NCI-H1694 treated with DMSO at 0.1 percent for 48 hours (cell line): ENCODE results near the gene THOC7.

ENCODE experiments used
- DNase-seq: peaks from one replicate; lab custom pipeline; 2025; lab: John Stamatoyannopoulos, UW

The THOC7 gene

GRCh38 chr3:63863150-63864007 is at the start of gene THOC7, which contains the start of gene ATXN7:
THOC7 (minus strand) TSS chr3:63863805; CDS start chr3:63863790, 15 bp downstream.
ATXN7 (plus strand) TSS chr3:63863867; CDS start chr3:63912599, 48,732 bp downstream.
- no peak for DNase-seq

GRCh38 chr3:63912768-63913588 is 49.4 kb upstream of the THOC7 start:
- DNase-seq: no peak

DNA sequence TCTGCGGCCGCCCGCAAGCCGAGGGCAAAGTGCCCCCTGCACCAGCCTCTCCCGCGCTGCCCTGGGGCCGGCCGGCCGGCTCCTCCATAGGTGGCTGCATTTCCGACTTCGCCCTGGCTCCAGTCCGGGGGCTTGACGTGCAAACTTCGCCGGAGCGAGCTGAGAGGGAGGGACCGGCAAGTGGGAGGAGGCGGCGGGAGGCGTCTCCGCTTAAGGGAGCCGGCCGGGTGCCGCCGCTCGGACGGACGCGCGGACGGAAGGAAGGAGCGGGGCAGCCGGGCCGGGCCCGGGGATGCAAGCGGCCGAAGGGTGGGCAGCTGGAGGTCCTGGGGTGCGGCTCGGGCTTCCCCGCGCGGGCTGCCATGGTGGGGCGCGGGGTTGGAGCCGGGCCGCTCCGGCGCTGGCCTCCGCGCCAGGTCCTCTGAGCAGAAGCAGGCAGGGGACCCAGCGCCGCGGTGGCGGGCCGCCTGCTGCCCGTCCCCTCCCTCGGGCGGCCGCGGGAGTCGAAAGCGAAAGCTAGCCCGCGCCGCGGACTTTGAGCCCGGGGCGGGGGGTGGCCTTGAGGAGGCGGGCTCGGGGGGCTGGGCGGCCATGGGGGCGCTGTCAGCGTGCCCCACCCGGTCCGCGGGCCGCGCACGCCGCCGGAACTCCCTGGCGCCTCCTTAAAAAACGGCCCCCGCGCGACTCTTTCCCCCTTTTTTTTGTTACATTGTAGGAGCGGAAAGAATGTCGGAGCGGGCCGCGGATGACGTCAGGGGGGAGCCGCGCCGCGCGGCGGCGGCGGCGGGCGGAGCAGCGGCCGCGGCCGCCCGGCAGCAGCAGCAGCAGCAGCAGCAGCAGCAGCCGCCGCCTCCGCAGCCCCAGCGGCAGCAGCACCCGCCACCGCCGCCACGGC is 48.5 kb upstream of the THOC7 start, which contains the start of gene SCAANT1:
SCAANT1 (minus strand) TSS at position 511 of the 895 bp plus-strand sequence.
- peak; percentile 13 for DNase-seq

DNA sequence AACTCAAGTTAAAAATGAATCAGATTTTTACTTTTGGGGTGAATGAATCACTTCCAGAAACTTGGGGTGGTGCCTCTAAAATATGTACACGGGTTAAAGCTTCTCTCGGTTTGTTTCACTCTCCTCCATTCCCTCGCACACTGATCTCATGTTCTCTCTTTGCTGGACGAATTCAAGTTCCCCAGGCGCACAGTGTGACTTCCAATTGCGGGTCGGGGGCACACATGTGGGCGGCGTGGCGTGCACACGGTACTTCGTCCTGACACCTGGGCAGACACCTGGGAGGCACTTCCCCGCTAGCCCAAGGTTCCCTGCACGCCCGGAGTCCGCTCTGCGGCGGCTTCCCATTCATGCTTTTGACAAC is 47.9 kb upstream of the THOC7 start:
- DNase-seq: no peak

DNA sequence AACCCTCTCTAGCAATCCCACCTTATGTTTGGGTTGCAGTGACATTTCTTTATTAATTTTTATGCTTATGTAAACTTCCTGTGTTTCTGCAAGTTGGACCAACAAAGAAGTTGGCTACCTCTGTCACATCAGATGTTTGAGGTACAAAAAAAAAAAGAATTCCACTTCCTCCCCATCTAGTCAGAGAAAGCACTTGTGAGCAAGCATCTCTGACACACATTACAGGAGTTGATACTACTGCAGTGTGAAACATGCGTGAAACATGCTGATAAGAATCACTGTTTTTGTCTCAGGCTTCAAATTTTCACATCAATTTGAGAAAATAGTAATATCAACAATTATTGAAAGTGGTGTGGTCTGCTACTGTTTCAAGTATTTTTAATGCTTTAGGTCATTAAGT is 47.3 kb upstream of the THOC7 start:
- no peak for DNase-seq

GRCh38 chr3:63910001-63910400 is 46.4 kb upstream of the THOC7 start:
- no peak for DNase-seq

DNA sequence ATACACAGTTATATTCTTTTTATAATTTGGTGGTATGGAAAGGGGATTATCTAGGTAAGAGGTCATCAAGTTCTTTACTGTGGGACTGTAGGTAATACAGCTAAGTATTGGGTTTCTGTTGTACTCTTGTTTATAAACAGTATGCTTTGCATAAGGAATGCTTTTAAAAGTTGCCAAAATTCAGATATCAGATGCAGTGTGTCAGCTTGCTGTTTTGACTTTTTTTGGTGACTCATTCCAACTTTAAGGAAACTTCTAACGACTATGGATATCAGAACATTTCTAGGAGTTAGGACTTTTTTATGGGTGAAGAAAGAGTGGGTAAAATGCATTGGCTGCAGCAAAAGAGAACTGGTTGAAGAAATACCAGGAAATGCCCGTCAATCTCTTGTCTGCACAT is 45.8 kb upstream of the THOC7 start:
- DNase-seq: no peak

DNA sequence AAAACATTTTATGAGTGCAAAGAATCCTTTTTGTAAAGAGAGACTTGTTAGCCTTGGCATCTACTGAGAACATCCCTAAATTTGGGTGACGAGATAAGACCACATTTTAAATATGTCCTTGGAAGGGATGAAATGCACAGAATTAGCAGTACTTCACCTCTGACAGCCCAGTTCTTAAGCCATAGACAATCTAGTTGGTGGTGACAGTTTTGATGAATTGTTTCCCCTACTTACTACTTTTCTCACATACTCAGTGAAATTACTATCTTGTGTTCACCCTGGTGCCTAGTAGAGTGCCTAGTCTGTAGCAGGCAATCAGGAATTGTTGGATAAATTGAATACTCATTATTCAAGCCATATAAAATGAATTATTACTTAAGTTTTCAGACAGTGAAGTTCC is 45.2 kb upstream of the THOC7 start:
- no peak for DNase-seq

- DNase-seq: no peak
These were observed 44.6 kb upstream of the THOC7 start for GRCh38 chr3:63908081-63908736.

GRCh38 chr3:63905731-63906620 is 42.4 kb upstream of the THOC7 start:
- no peak for DNase-seq

DNA sequence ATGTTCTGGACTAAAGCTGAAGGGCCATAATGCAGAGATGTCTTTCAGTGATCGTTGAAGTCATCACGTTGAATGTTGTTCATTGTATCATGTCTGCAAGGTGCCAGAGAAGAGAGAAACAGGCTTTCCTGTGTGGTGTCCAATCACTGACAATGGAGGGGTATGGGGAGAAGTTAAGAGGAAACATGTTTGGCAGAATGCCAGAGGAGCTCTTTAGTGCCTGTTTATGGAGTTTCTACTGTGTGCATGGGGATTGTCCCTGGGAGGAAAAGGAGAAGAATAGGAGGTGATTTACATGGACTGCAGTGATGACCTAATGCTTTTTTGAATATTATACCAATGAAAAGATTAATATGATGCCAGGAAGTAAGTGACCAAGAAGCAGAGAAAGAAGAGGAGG is 36.9 kb upstream of the THOC7 start:
- DNase-seq: no peak

DNA sequence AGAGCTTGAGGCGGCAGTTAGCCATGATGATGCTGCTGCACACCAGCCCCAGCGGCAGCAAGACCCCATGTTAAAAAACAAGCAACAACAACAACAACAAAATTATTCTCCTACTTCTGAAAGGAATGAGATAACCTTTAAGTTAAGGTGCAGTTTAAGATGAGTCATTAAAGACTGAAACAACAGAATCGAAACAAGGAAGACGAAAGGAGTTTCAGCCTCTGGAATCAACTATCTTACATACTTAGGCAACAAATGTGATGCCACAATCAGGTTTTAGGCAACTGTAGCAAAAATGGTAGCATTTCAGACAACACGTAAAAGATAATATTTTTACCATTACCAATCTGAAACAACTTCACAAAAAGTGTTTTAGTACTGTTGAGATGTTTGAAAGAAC is 36.4 kb upstream of the THOC7 start:
- no peak for DNase-seq

DNA sequence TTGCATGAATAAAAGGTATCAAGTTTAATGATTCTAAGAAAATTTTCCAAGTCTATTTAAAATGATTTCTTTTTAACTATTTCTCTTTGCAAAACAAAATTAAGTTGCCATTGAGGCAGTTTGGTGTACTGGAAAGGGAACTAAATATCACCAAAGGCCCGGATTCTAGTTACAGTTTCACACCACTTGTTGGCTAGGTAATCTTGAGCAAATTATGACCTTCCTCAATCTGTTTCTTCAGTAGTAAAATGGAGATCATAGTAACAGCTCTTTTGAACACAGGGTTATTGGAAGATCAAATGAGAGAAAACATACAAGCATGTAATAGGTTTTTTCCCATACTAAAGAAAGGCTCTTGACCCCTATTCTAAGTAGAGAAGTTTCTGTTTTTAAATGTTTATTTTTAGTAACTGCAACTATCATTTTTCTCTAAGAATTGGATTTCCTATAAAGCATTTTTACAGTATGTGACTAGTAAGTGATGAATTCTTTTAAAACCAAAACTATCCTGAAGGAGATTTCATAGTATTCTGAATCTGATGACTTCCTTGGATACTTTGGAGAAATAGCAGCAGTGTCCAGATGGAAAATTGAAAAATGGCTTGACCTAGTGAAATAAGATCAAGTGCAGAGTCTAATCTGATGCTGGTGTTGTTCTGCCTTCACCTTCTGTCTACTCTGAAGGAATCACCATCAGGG is 32.9 kb upstream of the THOC7 start:
- DNase-seq: no peak

GRCh38 chr3:63895422-63896189 is 32.0 kb upstream of the THOC7 start:
- no peak for DNase-seq

DNA sequence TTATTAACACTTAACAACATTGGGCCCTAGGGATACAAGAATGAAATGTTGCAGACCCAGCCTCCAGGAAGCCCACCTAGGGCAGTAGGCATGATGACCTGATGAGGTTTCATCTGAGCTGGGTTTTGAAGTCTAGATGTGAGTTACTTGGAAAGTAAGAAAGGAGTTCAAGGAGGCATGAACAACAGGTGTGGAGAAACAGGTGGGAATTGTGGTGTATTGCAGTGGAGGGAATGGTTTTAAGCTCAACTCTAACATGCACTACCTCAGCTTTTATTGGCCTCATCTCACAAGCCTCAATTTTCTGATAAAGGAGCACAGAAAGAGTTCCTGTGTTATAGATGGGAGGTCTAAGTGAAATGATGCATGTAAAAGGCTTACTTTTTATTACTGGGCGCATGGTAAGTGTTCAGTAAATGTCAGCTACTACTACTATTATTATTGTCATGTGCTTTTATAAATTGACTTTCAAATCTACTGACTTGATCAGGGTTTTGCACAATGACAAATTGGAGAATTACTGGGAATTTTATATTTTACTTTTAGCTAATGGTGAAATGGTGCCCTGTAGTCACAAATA is 29.3 kb upstream of the THOC7 start:
- no peak for DNase-seq

DNA sequence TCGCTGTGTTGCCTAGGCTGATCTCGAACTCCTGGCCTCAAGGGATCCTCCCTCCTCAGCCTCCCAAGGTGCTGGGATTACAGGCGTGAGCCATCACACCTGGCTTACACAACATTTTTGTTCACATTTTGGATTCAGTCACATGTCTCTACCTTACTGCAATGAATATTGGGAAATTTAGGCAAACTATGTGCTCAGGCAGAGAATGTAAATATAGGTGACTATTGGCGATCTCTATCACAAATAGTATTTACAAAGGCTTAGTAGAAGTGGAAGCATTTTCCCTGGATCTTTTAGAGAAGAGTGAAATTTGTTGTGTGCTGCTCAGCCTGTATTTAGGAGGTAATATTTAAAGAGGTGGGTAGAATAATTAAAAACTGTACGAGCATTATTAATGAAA is 27.9 kb upstream of the THOC7 start:
- DNase-seq: no peak

GRCh38 chr3:63886858-63887257 is 23.3 kb upstream of the THOC7 start:
- DNase-seq: no peak

DNA sequence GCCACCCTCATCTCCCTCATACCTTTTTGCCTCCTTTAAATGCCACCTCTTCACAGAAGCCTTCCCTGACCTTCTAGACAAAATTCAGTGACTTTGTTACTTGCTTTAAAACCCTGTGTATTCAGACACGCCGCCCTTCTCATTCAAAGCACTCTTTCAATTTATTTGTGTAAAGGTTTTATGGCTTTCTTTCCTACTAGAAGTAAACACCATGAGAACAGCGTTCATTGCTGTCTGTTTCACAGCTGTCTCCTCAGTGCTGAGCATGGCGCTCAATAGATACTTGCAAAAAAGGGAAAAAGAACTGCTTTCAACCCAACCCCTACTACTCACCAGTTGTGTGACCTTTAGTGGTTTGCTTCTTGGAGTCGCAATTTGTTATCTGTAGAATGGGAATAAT is 17.0 kb upstream of the THOC7 start:
- DNase-seq: no peak
